HG03378 (cell line): Measurements from ENCODE around the gene TMEM52B.
A peak's percentile ranks its signal among the peaks of the same experiment; 100 is the strongest.
"Not testable (repeated sequence)": the region's sequence is repeated elsewhere in the genome, so short reads cannot be mapped to it uniquely, and the experiment has no call there.

Experiments
- ATAC-seq: cut with Tn5 transposase; IDR thresholded peaks from one replicate; pipeline ENCODE4 v1.9.1; 2021; ENCODE audit warnings: mild to moderate bottlenecking, moderate library complexity; ENCODE audit not compliant: unreplicated experiment

The TMEM52B gene

DNA sequence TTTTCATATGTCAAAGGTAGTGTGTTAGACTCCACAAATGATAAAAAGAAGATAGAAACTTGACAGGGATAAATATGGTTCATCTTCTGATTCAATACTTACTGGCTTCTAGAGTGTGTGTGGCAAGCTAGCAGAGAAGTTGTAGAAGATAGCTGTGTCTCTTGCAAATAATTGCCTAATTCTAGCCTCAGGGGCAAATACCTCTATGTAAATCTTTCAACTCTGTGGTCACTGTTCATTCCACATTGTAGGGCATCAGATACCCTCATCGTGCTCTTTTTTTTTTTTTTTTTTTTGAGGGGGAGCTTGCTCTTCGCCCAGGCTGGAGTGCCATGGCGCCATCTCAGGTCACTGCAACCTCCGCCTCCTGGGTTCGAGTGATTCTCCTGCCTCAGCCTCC is 8.6 kb upstream of the TMEM52B start:
- ATAC-seq = no peak

DNA sequence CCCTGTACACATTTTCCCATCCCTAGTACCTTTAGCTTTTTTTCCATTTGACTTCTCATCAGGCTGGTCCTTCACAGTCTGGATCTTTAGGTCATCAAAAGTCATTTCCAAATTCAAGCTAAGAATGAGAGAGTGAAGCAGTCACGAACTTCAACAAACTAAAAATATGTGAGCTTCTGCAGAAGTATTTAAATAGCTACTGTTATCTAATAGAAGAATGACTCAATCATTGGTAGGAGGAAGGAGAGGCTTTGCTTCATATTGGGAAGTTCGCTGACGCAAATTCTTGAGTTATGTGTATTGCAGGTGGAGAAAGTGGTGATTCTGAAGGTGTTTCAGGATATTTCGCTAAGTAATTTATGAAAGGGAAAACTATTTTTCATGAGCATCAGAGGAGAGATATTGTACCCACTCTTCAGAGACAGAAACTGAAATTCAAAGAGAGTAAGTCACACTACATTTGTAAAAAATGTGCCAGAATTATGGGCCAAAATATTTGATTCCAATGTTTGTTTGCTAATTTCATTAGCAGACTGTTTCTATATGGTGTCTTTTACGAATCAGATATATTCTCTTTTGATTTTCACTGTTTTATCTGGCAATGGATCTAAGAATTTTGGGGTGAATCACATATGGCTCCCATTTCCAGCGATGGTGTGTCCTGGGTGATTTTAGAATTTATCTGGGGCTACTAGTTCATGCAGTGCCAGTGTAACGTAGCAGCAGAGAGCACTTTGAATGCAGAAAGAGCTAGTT is 6.7 kb upstream of the TMEM52B start, which contains the start of gene OLR1:
Gene OLR1 (minus strand): TSS at position 160 of the 756 bp plus-strand sequence. CDS start 55 bp downstream, at position 105.
- no peak for ATAC-seq

DNA sequence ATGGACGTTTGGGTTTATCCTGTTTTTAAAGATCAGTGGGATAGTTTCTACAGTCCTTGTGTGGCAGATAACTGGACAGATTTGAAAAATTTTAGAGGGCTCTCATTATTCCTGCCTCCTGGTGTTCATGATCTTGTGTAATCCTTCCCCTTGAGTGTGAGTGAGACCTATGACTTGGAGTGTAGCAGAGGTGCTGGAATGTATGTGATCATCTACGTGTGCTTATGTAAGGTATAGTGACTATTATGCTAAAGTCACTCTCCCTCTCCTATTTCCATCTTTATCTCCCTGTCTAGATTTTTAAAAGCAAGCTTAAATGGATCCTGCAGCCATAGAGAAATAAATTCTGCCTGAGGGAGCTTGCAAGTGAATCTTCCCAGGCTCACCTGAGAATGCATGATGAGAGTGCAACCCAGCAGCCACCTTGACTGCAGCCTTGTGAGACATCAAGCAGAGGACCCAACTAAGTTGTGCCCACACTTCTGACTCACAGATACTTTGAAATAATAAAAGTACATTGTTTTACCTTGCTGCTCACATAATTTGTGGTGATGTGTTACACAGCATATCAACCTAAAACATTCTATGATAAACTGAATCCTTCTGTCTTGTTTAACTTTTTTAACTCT is 3.7 kb upstream of the TMEM52B start:
- no peak for ATAC-seq

DNA sequence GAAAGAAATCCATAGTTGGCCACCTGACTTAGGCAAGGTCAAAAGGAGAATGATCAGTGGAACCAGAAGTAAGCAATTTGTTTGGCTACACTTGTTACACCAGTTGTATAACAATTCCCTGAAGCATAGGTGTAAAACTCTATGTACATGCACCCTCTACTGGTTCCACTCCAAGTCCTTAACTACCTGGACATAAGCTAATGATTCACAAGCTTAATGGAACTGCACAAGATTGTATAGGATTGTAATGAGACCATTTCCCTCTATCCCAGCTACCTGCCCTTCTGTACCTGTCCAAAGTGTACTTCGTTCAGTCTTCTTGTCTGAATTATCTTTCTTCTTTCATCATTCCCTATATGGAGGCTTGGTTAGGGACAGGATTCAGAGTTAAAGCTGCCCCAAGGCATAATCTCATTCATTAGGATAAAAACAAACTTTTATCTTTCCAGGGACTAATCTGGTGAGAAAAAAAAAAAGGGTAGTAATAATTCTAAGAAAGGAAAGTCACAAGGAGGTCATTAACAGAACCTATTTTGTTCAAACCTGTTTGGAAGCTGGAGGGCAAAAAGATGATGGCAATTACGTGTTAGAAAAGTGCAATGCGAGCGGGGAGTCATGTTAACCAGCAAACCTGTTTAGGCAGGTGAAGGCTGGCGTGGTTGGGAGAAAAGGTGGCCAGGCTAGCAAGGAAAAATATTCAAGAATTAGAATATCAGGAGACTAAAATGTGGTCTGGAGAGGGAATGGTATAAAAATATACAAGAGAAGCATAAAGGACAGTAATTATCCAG is 2.8 kb upstream of the TMEM52B start:
- ATAC-seq = no peak

DNA sequence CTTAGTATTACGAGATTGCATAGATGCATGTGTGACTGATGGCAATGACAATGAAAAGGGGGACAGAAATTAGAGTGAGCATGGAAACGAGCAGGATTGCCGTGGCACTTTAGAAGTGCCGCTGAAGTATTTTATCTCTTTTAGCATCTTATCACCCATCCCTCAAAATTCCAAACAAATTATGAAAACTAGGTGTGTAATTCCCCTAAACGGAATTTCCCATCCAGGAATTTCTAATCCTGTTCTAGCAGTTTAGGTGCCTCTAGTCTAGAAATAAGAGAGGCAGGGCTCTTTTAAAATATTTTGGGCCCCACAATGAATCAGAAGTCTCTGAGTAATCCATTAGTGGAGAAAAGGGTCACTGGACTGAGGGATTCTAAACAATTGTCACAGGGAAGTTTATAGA is 947 bp downstream of the TMEM52B start:
- ATAC-seq = no peak

DNA sequence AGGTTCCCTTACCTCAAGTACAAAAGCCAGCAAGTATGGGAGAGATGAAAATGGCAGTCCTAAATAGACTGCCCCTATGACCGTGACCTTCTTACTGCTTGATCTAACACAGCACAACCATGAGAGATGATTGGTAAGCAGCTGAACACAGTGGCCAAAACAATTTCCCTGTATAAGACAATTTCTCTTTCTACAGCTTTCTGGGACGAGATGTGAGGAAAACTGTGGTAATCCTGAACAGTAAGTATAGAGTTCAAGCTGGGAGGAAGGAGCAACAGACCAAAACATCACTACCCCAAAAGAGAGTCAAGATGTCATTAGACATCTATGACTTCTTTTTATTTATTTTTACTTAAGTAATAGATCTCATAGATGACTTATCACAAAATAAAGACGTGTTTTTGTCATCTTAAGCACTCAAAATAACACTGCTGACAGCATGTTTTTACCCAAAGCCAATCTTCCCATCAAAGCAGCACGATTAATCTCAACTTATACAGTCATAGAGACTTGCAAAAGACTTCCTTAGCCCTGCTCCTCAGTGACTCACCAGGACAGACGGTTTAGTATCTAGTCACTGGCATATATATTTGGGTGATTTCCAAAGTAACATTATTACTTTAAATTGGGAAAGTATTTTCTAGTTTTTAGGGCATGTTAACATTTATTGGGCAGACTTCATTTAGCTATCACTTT is 3.7 kb downstream of the TMEM52B start:
- no peak for ATAC-seq

DNA sequence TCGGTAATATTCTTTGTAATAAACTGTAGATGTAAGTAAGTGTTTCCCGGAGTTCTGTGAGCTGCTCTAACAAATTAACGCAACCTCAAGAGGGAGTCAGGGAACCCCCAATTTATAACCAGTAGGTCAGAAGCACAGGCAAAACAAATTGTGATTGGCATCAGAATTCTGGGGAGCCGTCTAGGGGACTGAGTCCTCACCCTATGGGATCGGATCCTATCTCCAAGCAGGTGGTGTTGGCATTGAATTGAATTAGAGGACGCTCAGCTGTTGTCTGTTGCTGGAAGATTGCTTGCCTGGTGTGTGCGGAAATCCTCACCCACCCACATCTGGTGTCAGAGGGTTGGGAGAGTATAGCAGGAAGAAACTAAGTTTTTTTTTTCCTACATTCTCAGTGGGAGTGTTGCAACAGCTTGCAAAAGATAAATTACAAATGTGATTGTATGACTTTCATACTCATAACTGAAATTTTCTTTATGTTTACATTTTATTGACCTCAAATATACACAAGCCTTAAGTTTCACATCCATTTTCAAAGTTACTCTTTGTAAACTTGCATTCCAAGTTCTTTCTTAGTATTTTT is 5.5 kb downstream of the TMEM52B start:
- no peak for ATAC-seq

DNA sequence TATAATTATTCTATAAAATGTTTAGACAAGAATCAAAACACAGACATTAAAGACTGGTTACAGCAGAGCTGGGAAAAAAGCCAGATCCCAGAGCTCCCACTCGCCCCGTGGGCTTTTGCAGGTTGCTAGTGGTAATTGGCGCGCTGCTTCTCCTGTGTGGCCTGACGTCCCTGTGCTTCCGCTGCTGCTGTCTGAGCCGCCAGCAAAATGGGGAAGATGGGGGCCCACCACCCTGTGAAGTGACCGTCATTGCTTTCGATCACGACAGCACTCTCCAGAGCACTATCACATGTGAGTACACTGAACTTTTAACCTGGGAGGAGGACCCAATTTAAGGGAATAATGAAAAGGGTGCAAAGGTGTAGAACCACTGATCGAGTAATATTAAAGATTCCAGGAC is 7.5 kb downstream of the TMEM52B start:
- ATAC-seq = no peak

DNA sequence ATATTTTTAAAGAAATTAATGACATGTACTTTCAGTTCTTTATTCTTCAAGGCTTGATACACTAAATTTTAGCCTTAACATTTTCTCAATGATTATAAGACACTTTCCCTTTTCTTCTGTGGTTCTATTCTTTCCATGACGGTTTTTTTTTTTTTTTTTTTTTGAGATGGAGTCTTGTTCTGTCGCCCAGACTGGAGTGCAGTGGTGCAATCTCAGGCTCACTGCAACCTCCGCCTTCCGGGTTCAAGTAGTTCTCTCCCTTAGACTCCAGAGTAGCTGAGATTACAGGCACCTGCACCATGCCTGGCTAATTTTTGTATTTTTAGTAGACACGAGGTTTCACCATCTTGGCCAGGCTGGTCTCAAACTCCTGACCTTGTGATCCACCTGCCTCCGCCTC is 8.1 kb downstream of the TMEM52B start:
- not testable (repeated sequence) for ATAC-seq

DNA sequence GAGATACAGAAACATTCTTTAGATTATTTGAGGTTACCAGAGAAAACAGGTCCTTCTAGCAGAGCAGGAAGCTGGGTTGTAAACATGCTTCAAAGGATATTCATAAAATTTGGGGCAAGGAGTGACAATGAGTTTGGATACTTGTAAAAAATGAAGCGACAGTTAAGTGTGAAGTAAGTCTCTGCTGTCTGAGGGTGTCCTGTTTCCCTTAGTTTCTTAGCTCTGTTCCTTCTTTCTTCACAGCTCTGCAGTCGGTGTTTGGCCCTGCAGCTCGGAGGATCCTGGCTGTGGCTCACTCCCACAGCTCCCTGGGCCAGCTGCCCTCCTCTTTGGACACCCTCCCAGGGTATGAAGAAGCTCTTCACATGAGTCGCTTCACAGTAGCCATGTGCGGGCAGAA is 10.8 kb downstream of the TMEM52B start:
- no peak for ATAC-seq

DNA sequence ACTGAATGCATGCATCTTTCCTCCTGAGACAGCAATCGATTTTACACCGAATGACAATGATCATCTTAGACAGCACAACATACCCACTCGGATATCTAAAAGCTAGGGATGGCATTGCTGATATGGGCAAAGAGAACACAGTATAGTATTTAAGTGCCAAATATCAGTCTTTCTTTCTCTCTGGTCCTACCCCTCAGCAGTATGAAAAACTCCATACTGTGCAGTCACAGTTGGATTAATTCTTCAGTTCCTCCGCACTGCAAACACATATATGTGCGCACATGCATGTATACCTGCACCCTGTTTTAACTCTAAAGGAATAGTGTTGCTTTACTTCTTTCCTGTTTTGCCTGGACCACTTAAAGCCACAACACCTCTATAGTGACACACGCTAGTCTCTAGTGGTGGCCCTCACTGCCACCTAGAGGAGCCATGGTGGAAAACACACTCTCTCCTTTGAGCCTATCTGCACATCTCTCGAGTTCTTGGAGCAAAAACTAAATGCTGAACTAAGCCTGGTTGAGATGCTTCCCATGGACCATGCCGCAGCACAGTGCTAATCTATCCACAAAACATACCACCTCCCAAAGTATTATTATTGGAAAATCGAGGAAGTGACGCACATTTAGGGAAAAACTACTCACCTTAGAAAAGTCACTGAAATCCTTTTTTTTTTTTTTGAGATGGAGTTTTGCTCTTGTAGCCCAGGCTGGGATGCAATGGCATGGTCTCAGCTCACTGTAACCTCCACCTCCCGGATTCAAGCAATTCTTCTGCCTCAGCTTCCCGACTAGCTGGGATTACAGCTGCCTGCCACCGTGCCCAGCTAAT is 11.9 kb downstream of the TMEM52B start:
- ATAC-seq = no peak

DNA sequence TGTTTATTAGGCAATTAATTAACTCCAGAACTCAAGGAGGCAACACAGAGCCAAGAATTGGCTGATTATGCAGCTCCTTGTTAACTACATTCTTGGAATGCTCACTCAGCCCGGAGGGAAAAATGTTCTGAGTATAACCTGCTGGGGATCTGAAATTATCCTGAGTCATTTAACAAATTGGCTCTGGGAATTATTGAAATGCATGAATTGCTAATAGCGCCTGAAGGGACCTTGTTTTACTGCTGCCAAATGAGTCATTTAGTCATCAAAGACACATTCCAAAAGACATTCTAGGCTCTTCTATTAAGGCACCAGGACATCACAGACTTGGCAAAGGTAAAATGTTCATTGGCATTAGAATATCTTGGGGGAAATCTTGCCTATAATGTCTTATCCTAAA is 13.0 kb downstream of the TMEM52B start:
- ATAC-seq = no peak

DNA sequence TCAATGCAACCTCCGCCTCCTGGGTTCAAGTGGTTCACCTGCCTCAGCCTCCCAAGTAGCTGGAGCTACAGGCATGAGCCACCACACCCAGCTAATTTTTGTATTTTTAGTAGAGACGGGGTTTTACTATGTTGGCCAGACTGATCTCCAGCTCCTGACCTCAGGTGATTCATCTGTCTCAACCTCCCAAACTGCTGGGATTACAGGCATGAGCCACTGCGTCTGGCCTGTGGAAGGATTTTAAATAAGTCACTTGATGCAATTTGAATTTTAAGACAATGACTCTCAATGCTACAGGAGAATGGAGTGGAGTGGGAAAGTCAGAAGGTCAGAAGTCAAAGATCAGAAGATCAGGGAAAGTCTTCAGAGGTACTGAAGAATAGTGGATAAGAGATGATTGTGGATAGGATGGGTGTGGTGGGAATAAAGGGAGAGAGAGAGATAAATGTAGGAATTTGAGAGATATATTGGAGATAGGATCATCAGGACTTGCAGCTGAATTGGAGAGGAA is 15.4 kb downstream of the TMEM52B start:
- no peak for ATAC-seq

DNA sequence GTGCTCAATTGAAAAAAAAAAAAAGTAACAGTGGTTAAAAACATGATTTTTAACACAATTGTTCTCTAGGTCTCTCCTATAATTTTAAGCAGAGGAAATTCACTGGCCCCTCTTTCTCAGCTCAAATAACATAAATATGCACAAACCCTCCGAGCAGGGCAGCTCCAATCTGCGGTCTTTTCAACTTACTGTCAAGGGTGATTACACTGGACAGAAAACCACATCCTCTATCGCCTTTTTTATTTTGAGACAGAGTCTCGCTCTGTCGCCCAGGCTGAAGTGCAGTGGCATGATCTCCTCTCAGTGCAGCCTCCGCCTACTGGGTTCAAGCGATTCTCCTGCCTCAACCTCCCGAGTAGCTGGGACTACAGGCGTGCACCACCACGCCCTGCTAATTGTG is 17.4 kb downstream of the TMEM52B start:
- ATAC-seq = peak; percentile 92

DNA sequence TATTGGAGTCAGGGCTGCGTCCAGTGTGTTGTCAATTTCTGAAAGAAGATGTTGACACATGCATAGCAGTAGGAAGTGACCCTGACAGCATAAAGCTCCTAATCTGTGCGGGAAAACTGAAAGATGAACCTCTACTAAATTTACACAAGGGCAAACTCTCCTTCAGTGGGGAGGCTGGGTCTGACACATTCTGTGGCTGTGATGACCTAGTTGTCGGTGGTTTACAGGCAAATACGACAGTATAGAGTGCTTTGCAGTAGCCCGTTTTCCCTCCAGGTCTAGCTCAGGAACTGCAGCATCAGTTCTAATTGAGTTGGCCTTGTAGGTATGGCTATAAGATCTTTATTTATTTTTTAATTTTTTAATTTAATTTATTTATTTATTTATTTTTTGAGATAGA is 19.0 kb downstream of the TMEM52B start:
- ATAC-seq = no peak

DNA sequence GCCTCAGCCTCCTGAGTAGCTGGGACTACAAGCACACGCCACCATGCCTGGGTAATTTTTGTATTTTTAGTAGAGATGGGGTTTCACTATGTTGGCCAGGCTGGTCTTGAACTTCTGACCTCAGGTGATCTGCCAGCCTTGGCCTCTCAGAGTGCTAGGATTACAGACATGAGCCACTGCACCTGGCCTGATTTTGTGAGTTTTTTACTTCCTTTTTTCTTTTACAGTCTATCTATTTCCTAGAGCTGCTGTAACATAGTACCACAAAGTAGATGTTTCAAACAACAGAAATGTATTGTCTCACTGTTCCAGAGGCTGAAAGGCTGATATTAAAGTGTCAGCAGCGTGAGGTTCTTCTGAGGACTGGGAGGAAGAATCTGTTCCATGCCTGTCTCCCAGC is 25.7 kb downstream of the TMEM52B start:
- ATAC-seq = not testable (repeated sequence)

DNA sequence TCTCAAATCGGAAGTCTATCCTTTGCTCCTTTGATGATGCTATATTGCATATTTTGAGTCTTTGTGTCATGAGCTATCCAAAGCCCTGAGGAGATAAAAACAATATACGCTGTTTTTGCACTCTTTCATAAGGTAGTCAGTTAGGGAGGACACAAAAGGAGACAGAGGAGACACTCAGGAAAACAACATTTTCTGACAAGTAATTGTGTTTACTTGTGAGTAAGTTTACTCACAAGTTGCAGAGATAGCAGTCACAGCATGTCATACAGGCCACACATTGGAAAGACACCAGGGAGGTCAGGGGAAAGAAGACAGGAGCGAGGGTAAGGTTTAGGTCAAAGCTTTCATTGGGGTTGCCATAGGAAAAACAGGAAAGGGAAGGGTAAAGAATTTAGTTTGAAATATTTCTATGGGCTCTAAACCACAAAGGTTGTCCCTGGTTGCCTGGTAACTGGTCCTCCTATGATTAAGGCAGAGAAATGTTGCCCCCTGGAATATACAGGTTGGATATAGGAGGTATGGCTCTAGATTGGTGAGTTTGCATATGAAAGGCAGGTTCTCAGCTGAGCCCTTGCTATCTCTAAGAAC is 26.5 kb downstream of the TMEM52B start:
- no peak for ATAC-seq

DNA sequence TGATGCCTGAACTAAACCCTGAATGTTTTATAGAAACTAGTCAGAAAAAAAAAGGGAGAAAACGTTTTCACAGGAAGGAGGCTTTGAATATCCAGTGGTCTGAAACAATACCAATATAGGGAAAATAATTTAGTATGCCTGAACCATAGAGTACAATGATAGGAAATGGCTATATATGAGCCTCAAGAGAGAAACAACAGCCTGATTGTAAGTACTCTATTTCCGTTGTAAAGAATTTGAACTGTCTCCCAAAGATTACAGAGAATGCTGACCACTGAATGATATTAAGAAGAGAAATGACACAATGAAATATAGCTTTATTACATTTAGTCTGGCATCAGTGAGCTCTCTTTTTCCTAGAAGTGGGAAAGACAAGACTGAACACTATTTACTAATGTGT is 28.3 kb downstream of the TMEM52B start:
- ATAC-seq = no peak

DNA sequence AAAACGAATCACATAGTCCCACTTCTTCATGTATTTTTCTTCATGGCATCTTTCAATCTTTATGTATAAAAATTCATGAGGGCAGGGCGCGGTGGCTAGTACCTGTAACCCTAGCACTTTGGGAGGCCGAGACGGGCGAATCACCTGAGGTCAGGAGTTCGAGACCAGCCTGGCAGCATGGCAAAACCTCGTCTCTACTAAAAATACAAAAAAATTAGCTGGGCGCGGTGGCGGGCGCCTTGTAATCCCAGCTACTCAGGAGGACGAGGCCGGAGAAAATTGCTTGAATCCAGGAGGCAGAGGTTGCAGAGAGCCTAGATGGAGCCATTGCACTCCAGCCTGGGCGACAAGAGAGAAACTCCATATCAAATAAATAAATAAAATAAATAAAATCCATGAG is 31.4 kb downstream of the TMEM52B start:
- no peak for ATAC-seq
